HepG2 (cell line): ENCODE data around the gene MTTP.

Source experiments
- KDM5A ChIP-seq: fragments of 200-600 bp; sonication (generic); IDR thresholded peaks from 2 replicates; pipeline ENCODE4 v1.7.0; 2018; ENCODE audit warnings: antibody characterized with exemption, mild to moderate bottlenecking, low read length, borderline replicate concordance
- NFE2L1 ChIP-seq: sonication (generic); formaldehyde crosslinking; IDR thresholded peaks from 2 replicates; pipeline ENCODE4 v1.4.0; 2020; ENCODE audit warnings: missing genetic modification reagents, mild to moderate bottlenecking, borderline replicate concordance
- NFE2L2 ChIP-seq: fragments of 150-350 bp; IDR thresholded peaks from 2 replicates; pipeline ENCODE4 v1.6.1; 2014; ENCODE audit warnings: low read length
- POLR2AphosphoS5 ChIP-seq: IDR thresholded peaks from 2 replicates; pipeline ENCODE4 v1.6.1; 2012; ENCODE audit warnings: low read depth, low read length
- RBFOX2 ChIP-seq: fragments of 200-400 bp; formaldehyde crosslinking; IDR thresholded peaks from 2 replicates; pipeline ENCODE4 v1.6.1; 2017; ENCODE audit warnings: low read depth, mild to moderate bottlenecking, low read length
- SNRNP70 ChIP-seq: fragments of 200-400 bp; formaldehyde crosslinking; IDR thresholded peaks from 2 replicates; pipeline ENCODE4 v1.6.1; 2017; ENCODE audit warnings: mild to moderate bottlenecking, low read depth, low read length, moderate library complexity
- THRA ChIP-seq: sonication (generic); formaldehyde crosslinking; IDR thresholded peaks from 2 replicates; pipeline ENCODE4 v1.4.0; 2020; ENCODE audit warnings: missing genetic modification reagents, borderline replicate concordance
- XRCC5 ChIP-seq: fragments of 200-400 bp; formaldehyde crosslinking; optimal IDR thresholded peaks from 2 replicates; pipeline ENCODE3; 2017; ENCODE audit warnings: mild to moderate bottlenecking, low read length
- ZFYVE20 ChIP-seq: sonication (generic); formaldehyde crosslinking; IDR thresholded peaks from 2 replicates; pipeline ENCODE4 v1.8.0; 2023; ENCODE audit warnings: low read depth, mild to moderate bottlenecking, moderate library complexity, missing genetic modification reagents, borderline replicate concordance
- TF ChIP-seq, protein P1 (sequence below): sonication (generic); formaldehyde crosslinking; IDR thresholded peaks from 2 replicates; pipeline ENCODE4 v1.5.0; 2020; ENCODE audit warnings: mild to moderate bottlenecking, missing genetic modification reagents, moderate library complexity
- TF ChIP-seq, protein P2 (sequence below): sonication (generic); formaldehyde crosslinking; IDR thresholded peaks from 2 replicates; pipeline ENCODE4 v1.5.1; 2020; ENCODE audit warnings: mild to moderate bottlenecking, missing genetic modification reagents

- TF ChIP-seq, protein P1, sequence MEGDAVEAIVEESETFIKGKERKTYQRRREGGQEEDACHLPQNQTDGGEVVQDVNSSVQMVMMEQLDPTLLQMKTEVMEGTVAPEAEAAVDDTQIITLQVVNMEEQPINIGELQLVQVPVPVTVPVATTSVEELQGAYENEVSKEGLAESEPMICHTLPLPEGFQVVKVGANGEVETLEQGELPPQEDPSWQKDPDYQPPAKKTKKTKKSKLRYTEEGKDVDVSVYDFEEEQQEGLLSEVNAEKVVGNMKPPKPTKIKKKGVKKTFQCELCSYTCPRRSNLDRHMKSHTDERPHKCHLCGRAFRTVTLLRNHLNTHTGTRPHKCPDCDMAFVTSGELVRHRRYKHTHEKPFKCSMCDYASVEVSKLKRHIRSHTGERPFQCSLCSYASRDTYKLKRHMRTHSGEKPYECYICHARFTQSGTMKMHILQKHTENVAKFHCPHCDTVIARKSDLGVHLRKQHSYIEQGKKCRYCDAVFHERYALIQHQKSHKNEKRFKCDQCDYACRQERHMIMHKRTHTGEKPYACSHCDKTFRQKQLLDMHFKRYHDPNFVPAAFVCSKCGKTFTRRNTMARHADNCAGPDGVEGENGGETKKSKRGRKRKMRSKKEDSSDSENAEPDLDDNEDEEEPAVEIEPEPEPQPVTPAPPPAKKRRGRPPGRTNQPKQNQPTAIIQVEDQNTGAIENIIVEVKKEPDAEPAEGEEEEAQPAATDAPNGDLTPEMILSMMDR (CRISPR knock-in tag): no peak
- TF ChIP-seq, protein P2, sequence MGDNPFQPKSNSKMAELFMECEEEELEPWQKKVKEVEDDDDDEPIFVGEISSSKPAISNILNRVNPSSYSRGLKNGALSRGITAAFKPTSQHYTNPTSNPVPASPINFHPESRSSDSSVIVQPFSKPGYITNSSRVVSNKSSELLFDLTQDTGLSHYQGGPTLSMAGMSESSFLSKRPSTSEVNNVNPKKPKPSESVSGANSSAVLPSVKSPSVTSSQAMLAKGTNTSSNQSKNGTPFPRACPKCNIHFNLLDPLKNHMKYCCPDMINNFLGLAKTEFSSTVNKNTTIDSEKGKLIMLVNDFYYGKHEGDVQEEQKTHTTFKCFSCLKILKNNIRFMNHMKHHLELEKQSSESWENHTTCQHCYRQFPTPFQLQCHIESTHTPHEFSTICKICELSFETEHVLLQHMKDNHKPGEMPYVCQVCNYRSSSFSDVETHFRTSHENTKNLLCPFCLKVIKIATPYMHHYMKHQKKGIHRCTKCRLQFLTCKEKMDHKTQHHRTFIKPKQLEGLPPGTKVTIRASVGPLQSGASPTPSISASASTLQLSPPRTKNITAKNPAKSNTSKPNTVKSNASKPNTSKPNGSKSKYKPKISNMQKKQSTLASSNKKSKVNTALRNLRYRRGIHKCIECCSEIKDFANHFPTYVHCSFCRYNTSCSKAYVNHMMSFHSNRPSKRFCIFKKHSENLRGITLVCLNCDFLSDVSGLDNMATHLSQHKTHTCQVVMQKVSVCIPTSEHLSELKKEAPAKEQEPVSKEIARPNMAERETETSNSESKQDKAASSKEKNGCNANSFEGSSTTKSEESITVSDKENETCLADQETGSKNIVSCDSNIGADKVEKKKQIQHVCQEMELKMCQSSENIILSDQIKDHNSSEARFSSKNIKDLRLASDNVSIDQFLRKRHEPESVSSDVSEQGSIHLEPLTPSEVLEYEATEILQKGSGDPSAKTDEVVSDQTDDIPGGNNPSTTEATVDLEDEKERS (CRISPR knock-in tag): no peak
- TF ChIP-seq RBFOX2 (no peak), THRA (no peak), XRCC5 (no peak), NFE2L1 (no peak), POLR2AphosphoS5 (no peak), NFE2L2 (no peak), SNRNP70 (no peak), ZFYVE20 (no peak), KDM5A (no peak)
These were observed 49.6 kb downstream of the MTTP start for GRCh38 chr4:99624141-99624719.
